NCI-H1694 treated with DMSO at 0.1 percent for 48 hours (cell line): Measurements from ENCODE around the gene SORCS1.

Experiments used
- DNase-seq: peaks from one replicate; lab custom pipeline; 2025; lab: John Stamatoyannopoulos, UW

Gene SORCS1

DNA sequence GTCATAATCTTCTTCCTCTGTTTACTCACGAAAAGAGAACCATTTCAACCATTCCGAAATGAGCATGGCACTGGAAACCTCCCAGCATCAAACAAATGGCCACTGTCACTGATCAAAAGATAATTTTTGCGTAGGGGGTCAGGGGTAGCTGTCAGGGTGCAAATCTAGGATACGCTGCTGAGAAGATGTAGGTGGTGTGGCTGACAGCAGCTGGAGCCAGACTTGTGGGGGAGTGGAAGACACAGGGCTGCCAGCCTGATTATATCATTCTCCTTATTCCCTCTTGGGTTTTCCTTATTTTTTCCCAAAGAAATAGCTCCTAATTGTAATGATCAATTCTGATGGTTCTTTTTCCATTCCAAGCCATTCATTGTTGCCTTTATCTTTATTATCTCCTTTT lies 266.1 kb downstream of the SORCS1 start:
- no peak for DNase-seq

DNA sequence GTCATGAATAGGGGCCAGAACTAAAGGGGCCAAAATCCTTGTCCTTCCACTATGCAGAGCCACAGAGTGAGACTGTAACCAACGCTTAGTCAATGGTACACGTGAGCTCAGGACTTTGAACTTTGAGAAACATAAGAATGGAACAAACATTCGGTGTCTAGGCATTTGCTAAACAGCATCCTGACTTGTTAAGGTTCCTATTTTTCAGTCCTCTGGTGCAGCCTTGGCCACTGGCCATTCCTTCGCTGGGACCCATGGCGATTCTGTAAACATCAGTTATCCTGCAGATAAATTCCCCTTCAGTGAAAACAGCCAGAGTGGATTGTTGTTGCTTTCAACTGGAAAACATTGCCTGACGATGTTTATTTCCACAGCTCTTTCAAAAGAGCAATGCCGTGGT lies 266.8 kb downstream of the SORCS1 start:
- DNase-seq: no peak

DNA sequence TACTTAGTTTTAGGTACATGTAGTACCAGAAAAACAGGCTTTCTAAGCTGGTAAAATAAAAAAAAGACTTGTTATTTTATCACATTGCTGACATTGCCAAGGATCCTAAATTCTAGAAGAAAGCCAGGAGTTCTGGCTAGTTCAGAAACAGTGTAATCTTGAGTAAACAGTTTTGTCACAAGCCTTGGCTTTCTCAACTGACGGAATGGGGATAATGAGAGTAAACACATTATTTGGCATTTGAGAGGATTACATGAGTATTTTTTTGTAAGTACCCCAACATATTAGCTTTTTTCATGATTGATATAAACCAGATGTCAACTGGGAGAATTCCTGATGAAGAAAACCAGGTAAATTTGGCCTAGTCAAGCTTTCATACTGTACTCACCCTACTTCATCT lies 269.8 kb downstream of the SORCS1 start:
- DNase-seq: no peak

DNA sequence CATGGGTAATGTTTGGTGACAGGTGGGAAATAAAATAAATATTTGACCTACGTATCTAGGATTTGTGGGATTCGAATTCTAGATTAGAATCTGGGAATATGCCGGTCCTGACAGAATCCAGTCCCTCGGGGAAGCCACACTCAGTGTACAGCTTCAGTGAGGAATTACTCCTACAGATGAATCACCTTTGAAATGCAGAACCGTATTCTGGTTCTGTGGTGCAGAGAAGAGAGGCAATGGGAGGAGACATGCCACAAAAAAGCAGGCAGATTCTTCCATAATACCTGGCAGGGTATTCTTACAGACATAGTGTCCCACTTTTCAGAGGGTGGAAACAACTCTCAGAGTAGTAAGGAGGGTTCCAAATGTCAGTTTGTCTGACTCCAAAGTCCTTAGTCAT lies 286.9 kb downstream of the SORCS1 start:
- DNase-seq: no peak

DNA sequence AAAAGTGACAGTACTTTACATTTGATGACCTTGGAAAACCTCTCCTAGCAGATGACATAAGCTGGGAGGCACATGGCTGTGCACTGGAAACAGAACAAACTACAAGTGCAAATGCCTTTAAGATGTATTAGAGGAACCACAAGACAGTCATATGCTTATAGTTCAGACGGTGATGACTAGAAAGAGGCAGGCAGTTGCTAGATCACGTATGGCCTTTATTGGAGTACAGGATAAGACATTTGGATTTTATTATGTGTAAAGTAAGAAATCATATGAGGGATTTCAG lies 290.0 kb downstream of the SORCS1 start:
- no peak for DNase-seq

DNA sequence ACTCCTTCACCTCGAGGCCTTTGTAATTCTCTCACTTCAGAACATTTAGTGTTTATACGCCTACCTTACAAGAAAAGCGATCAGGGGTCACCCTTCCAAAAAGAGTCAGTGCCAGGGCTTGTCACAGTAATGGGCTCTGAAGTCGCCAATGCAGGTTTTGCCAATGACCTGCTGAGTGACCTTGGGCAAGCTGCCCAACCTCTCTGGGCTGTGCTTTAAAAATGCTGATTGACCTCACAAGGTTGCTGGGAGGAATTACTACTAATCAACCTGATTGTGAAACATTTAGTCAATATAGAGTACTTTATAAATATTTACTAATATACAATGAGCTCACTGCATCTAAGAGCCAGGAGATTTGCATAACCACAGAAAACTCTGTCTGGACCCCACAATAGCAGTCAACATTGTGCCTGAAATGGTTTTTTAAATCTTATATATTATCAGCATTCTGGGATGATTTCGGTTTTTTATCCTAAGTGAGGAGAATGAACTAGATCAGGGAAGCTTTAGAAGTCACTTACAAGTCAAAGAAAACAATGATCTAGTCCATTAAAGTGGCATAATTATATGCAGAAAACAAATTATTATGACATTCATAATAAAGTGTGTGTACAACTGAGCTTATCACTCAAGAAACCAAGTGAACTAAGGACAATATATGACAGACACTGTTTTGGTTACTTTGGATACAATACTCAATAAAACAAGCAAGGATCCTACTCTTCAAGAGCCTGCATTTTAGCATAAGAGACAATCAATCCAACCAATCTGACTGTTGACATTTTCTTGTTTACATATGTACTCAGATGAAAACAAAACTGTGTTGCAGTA lies 290.5 kb downstream of the SORCS1 start:
- no peak for DNase-seq

DNA sequence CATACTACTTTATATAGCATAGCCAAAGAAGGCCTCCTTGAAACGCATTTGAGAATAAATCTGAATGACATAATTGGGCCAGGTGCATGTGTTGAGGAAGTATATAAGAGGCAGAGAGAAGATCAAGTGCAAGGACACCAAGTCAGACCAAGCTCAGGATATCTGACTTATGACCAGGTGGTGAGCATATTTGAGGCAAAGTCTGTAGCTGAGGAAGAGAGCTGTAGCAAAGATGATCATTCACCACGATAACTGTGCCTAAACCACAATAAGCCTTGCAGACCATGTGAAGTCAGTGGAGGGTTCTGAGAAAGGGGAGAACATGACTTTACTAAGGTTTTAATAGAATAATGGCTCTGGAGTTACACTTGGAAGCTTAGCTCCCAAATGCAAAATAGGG lies 292.3 kb downstream of the SORCS1 start:
- no peak for DNase-seq

DNA sequence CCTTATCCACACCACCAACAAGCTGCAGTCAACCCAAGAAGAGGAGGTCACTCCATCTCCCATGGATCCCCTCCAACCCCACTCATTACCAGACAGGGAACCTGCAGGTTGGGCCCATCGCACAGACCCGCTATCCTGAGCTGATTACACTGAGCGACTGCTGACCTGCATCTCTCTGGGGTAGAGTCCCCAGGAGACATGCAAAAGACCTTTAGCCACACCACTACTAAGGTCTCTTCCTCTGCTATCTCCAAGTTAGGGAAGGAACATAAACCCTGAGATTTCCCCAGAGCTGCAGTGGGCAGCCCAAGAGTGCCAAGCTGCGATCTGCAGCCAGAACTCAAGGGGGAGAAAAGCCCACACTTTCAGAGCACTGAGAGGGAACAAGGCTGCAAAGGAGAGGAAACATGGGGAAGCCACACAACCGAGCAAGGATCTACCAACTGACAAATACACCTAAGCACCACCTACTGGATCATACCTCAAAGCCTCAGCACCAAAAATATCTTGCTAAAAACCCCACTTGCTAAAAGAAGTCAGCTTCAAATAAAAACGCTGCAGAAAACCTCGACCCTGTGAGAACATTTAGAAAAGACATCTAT lies 298.2 kb downstream of the SORCS1 start:
- no peak for DNase-seq

DNA sequence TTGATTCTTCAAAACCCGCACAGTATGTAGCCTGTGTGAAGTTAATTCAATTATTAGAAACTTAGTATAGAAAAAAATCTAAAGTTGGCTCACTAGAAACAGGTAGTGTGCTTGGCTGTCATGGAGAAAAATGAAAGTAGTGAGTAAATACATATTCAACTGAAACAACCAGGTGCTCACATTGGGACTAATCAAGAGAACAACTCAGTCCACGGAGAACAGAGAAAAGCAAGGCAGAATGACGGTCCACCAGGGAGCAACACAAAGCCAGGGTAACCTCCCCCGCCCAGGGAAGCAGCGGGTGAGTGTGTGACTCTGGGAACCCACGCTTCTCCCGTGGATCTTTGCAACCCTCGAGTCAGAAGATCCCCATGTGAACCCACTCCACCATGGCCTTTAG lies 300.5 kb downstream of the SORCS1 start:
- no peak for DNase-seq

DNA sequence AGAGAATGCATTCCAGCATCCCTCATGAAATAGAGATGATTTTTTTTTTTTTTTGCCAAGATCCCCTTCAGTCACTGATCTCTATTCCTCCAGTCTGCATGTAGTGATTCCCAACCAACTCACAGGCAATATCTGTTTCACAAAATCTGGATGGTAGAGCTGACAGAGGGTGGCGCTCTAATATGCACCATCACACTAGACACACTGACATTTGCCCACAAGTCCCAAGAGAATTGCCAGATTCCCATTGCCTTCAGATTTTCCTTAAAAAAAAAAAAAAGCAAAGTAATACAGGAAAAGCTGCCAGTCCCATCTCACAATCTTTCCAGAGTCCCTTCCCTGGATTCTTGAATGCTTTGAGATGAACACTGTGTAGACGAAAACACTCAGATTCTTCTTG lies 301.0 kb downstream of the SORCS1 start:
- DNase-seq: no peak

DNA sequence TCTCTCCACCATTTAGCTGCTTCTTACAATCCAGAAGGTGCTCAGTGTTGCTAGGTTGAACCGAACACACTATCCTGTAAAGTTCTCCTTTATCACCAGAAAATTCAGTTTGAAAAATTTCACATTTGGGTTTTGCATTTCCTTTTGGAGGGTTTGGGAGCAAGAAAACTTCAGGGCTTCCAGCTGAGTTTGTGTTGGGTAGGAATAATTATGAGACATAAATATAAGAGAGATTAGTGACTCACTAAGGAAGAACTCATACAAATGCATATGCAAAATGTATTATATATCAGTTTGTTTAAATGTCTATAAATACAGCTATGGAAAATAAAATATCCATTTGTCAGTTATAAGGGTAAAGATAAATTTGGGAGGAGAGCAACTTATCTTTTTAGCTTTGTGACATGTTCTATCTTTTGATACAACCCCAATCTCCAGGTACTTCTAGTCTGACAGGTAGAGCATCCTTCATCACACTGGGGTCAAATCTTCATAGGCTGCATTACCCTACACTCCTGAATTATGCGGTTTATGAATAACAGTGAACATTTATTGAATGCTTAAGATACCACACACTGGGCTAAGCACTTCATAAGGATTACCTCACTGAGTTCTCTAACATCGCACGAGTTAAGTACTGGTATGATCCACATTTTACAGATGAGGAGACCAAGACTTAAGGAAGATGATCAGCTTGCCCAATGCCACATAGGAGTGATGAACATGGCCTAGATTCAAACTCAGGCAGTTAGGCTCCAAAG lies 304.4 kb downstream of the SORCS1 start:
- no peak for DNase-seq

DNA sequence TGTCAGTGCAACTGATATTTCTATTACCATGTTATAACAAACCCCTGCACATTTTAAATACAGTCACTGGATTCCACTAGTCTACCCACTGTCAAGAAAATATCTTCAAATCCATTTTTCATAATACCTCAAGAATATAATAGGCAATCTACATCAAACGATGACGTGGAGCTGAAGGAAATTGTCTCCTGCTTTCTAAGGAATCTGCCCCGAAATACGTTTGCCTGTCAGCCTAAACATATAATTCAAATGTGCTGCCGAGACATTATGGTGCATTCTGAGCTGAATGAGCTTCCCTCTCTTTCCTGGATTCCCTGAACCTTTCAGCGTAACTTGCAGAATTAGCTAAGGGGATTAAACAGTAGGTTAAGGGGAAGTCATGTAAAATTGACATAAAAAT lies 306.8 kb downstream of the SORCS1 start:
- DNase-seq: no peak

DNA sequence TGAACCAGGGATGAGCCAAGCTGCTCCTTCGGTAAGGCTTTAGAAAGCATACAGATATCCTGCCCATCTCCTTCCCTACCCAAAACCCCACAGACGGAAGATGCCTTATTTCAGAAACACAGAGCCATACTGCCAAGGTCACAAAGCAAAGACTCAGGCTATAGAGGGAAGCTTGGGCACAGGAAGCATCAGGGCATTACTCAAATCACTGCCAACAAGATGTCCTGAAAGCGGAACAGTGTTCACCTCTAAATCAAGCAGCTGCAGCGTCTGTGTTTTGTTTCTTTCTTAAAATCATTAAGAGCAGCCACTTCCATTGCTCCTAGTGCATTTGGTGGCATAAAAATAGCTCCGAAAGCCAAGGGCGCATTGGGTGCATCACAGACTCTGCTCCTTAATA lies 307.3 kb downstream of the SORCS1 start:
- DNase-seq: no peak

DNA sequence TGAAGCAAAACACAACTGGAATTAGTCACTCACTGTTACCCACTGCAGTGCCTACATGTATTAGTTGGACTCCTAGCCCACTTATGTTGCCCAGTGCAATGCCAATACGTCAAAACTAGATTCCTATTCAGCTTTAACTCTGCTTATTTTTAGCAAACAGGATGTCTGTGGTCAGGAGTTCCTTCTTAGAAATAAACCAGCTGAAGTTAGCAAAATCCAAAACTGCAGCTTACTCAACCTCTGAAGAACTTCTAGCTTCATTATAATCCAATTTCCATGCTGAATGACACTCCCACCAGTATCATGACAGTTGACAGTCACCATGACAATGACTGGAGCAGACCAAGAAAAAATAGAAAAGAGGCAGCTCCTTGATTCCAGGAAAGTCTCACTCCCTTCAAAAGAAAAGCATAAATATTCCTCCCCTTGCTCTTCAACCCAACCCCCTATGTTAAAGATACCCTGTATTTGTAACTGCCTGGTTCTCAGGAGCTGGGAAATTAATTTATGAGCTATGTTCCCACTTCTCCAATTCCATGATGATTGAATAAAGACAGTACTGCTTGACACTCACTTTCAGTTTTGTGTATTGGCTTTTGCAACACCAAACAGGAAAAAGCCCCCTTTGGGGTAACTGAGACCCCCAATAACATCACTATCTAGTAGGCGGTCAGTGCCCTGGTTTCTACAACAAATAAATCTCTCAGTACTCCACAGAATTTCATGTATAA lies 327.4 kb downstream of the SORCS1 start:
- DNase-seq: no peak

DNA sequence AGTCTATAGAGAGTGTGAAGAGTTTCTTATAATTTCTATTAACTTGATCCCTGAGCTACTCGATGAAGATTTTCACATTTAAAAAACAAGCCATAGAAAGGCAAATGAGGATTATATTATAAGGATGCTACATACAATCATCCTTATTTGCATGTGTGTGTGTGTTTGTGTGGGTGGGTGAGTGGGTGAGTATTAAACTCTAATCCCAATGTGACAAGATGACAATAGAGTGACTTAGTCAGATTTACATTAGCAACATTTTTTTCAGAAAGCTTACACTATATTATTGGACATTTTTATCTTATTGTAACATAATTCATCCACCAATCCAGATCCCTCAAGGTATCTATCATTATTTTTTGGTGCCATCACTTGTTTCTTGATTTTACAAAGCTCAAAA lies 331.7 kb downstream of the SORCS1 start:
- DNase-seq: no peak

DNA sequence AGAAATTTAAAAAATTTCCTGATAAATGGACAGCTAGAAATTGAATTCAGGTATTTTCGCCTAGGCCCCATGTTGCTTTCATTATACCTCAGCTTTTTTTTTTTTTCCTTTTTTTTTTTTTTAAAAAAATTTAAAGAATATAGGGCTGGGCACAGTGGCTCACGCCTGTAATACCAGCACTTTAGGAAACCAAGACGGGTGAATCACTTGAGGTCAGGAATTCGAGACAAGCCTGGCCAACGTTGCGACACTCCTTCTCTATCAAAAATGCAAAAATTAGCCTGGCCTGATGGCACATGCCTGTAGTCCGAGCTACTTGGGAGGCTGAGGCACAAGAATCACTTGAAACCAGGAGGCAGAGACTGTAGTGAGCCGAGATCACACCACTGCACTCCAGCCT lies 334.0 kb downstream of the SORCS1 start:
- no peak for DNase-seq

DNA sequence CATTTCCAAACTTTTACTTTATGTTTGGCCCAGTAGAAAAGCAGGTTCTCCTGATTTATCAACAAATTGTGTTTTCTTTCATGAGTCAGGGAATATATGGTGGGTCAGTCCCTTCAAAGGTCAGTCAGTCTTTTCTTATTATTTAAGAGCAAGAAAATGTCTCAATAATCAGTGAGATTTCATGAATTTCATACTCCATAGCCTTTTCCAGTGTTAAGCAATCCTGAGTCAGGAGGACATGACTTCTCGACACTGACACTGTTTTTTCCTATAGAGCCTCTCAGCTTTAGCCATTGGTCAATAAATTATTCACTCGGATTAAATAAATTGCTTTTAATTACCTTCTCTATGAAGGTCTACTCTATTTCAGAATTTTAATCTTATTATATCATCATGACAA lies 334.5 kb downstream of the SORCS1 start:
- no peak for DNase-seq

DNA sequence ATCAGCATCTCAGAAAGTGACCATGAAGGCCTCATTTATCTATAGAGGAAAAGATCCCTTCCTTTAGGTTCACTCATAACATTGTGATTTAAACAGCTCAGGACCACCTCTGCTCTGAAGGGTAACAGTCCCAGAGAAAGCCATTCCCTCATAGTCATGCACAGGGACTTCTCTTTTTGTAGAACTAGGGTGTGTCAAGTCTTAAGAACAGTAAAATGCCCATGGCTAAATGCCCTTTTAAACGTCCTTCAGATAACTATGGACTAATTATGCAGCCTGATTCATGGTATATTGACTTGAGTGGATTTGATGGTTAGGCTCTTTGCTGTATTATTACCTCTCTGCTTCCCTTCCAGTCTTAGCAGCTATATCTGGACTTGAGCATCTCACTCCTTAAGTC lies 337.8 kb downstream of the SORCS1 start:
- no peak for DNase-seq

DNA sequence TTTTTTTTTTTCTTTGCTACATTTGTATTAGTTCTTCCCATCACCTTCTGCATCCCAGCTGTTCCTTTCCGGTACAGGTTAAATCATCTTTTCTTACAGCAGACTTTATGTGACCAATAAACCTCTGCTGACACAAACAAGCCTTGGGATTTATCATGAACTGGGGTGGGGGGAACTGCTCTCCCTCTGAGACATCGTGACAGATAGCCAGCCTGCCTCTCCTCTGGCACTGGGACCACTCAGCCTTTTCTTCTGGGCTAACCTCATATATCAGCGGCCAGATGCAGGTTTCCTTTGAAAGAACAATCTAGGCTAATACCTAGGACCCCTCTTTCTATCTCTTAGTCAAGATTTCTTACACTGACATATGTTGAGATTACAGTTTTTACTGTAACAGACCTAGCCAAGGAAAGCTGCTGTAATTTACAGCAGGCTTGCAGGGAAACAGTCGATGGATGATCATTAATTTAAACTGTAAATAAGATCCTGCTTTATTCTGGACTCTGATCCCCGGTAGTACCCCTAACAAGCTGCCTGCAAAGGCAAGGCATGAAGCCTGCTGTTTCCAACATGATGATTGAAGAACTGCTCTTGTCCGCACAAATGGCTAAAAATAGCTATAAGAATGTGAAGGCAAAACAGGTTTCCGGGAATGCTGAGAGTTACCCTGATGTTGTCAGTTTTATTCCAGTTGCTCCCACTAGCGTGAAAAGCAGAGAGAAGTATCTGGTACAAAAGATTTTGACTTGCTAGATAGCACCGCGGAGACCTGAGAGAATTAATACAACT lies 338.7 kb downstream of the SORCS1 start:
- no peak for DNase-seq

DNA sequence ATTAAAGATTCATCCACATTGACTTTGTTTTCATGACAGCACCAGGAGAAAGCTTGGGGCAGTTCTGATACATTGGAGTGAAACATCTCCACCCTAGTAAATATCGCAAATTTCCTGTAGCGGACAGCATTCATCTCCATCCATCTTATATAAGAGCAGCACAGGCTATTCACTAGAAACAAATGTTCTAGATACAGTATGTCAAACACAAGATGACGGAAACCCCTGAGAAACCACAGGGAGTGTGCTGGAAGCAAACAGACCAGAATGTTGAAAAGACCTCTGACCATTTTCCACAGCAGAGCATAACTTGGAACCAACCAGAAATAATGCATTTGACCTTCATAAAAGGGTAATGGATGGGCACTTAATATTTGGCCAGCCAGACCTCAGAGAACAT lies 343.9 kb downstream of the SORCS1 start:
- DNase-seq: no peak

DNA sequence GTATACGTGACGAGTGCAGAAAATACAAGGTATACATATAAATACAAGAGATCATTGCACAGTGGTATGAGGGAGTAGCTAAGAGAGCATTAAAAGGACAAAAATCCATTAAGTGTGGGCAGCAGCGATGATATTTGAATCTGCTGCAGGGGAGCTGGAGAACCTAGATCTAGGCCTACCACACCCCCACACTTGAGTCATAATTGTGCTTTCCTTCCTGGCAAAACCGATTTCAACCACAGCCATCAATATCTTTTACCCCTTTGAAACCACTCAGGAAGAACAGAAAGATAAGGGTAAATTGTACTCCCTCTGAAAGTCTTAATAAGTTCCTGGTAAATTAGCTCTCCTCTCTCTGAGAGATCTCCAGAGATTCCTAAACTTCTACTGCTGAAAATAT lies 345.0 kb downstream of the SORCS1 start:
- no peak for DNase-seq
